H1 (cell line): ENCODE results near the gene FMOD. TPM values are rescaled to one million over a fixed set of nuclear protein-coding genes. Genes with fewer than 3 reads are reported as not detected.

Experiments used
- ASH2L ChIP-seq: fragments of 200-600, 300-600 bp; sonication (generic); IDR thresholded peaks from one replicate; pipeline ENCODE4 v1.7.1; 2017; ENCODE audit warnings: low read length
- CHD7 ChIP-seq: fragments of 300-600 bp; sonication (generic); IDR thresholded peaks from 2 replicates; pipeline ENCODE4 v1.7.1; 2012; ENCODE audit warnings: low read length, moderate library complexity, mild to moderate bottlenecking, inconsistent platforms; ENCODE audit not compliant: insufficient replicate concordance
- HDAC6 ChIP-seq: IDR thresholded peaks from one replicate; pipeline ENCODE4 v1.7.1; 2012; ENCODE audit warnings: low read depth, mild to moderate bottlenecking, inconsistent platforms, low read length, moderate library complexity
- KDM1A ChIP-seq: fragments of 200-600, 300-600 bp; sonication (generic); IDR thresholded peaks from 2 replicates; pipeline ENCODE4 v1.7.1; 2016; ENCODE audit warnings: mild to moderate bottlenecking, low read length, borderline replicate concordance
- MAFK ChIP-seq: IDR thresholded peaks from 2 replicates; pipeline ENCODE4 v1.6.1; 2012; ENCODE audit warnings: low read depth, mild to moderate bottlenecking, improper control_type of control experiment, low read length
- RAD21 ChIP-seq, 2 experiments: IDR thresholded peaks in 1 of 2; conservative IDR thresholded peaks in 1 of 2; 2 replicates each; pipeline ENCODE4 v1.6.1; 2011; ENCODE audit warnings: low read depth in 2 of 2, low read length in 2 of 2, improper control_type of control experiment in 1 of 2, inconsistent platforms in 1 of 2, mild to moderate bottlenecking in 1 of 2, moderate library complexity in 1 of 2
- RBBP5 ChIP-seq: IDR thresholded peaks from 2 replicates; pipeline ENCODE4 v1.7.1; 2012; ENCODE audit warnings: low read depth, mild to moderate bottlenecking, inconsistent platforms, low read length, moderate library complexity, borderline replicate concordance
- USF2 ChIP-seq: IDR thresholded peaks from 2 replicates; pipeline ENCODE4 v1.6.1; 2011; ENCODE audit warnings: low read length, improper control_type of control experiment
- polyA plus RNA-seq, 7 experiments: library from polyadenylated mRNA; depleted of rRNA in 3 of 7; stranded (reverse) in 5 of 7; unstranded in 2 of 7; fragments of >200 nt in 5 of 7; fragments of 200-250 nt in 2 of 7; gene quantifications; 1 replicate in 5 of 7; 2 replicates in 1 of 7; 4 replicates in 1 of 7; pipeline versions ENCODE4 v1.2.1 to v1.2.3, GENCODE V29; 2011 to 2013; ENCODE audit warnings: missing spikeins in 2 of 7, mixed read lengths in 2 of 7
- total RNA-seq: library from RNA; stranded (reverse); fragmentation: NEBNext Ultra II Directional; extraction: Animal tissue kit (Norgen Biotek cat#: 25700); gene quantifications from 2 replicates; pipeline ENCODE4 v1.2.1, GENCODE V29; 2021

Gene FMOD
- total and polyA plus RNA-seq, 2 of the 8 experiments (the other 6 are each of a cell fraction or from before 2014, with no cell fraction given) = 0.17 to 0.32 TPM

- TF ChIP-seq CHD7 = peak; percentile 72
- TF ChIP-seq USF2 = no peak
- TF ChIP-seq KDM1A = no peak
- TF ChIP-seq RBBP5 = no peak
- TF ChIP-seq MAFK = no peak
- peak; percentile 34 for TF ChIP-seq ASH2L
- no peak for TF ChIP-seq RAD21 (IDR thresholded peaks at IDR 0.05 in 1 of 2, conservative IDR thresholded peaks at IDR 0.05 in 1 of 2; ENCODE audit: low read depth in 2 of 2, low read length in 2 of 2)
- no peak for TF ChIP-seq HDAC6
Observed at GRCh38 chr1:203308328-203308922, 42.5 kb downstream of the FMOD start (continued).
